ENCODE measurements around the gene HERPUD2. TPM values are rescaled to one million over a fixed set of nuclear protein-coding genes. Genes with fewer than 3 reads are reported as not detected.
"Not testable (repeated sequence)": the region's sequence is repeated elsewhere in the genome, so short reads cannot be mapped to it uniquely, and the experiment has no call there.

The HERPUD2 gene
- total RNA-seq, 4 donors from 2014 or later, result 20.2 to 32.4 (median 27.5) TPM

DNA sequence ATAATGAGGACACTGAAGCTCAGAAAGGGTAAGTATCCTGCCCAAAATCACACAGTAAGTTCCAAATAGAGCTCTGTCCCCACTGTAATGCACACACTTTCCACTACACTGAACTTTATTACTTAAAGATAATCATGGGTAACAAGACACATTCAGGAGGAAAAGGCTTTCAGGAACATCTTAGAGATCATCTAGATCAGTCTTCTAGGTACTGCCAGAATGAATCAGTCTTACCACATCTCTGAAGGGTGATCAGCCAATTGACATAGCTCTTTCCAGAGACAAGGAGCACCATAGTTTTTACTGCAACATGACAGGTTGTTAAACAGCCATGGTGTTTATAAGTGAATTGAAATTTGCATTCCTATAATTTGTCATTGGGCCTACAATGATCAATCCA, 5.4 kb upstream of the HERPUD2 start:
- DNase-seq, result no peak
- Histone ChIP-seq H3K27me3 (no peaks in the 10 kb centered on the region), H3K9me3 (no peaks in the 10 kb centered on the region), H3K4me1 (peaks cover 13 to 32% (median 14%) of the 10 kb centered on the region in 3 donors), H3K4me3 (no peak overlapping the region), H3K27ac (peak overlapping the region in 1 of 4 donors; percentile 49), H3K36me3 (peaks cover 0 to 4% (median 0%) of the 10 kb centered on the region in 3 donors)
- TF ChIP-seq POLR2A (IDR thresholded peaks at IDR 0.05) (no peak), CTCF (IDR thresholded peaks at IDR 0.05) (no peak)
- intact Hi-C loops (cut with DNase I), result loop anchor here (10.0 kb wide), 1 partner anchor 104 kb away; the partner anchor contains the start of gene SEPTIN7

- no peak for TF ChIP-seq POLR2A (IDR thresholded peaks at IDR 0.05)
- TF ChIP-seq CTCF (IDR thresholded peaks at IDR 0.05), result no peak
- Histone ChIP-seq H3K36me3 (peaks cover 0 to 4% (median 0%) of the 10 kb centered on the region in 3 donors), H3K9me3 (no peaks in the 10 kb centered on the region), H3K4me3 (no peak overlapping the region), H3K27me3 (no peaks in the 10 kb centered on the region), H3K4me1 (peaks cover 13 to 32% (median 14%) of the 10 kb centered on the region in 3 donors), H3K27ac (peak overlapping the region in 1 of 4 donors; percentile 49)
- intact Hi-C loops (cut with DNase I), result loop anchor here (10.0 kb wide), 1 partner anchor 105 kb away; the partner anchor contains the start of gene SEPTIN7
- no peak for DNase-seq
- 81 to 87% methylated on average over 2 of the region's 2 CpGs for WGBS, 2 donors
These were observed 4.9 kb upstream of the HERPUD2 start for GRCh38 chr7:35699796-35700305.

- peaks cover 14 to 41% (median 17%) of the 10 kb centered on the region in 3 donors for H3K4me1 ChIP-seq
- H3K27ac ChIP-seq; H3K36me3 ChIP-seq; H3K4me3 ChIP-seq; DNase-seq; H3K9me3 ChIP-seq; H3K27me3 ChIP-seq; intact Hi-C loops (cut with DNase I): not testable (repeated sequence)
- WGBS, 2 donors, result 92 to 95% methylated on average over 2 to 3 of the region's 3 CpGs
These were observed 3.4 kb upstream of the HERPUD2 start for GRCh38 chr7:35698382-35698781.

GRCh38 chr7:35697414-35698175, 2.7 kb upstream of the HERPUD2 start:
- Histone ChIP-seq H3K27me3 (no peaks in the 10 kb centered on the region), H3K4me1 (peaks cover 19 to 49% (median 20%) of the 10 kb centered on the region in 3 donors), H3K9me3 (no peaks in the 10 kb centered on the region), H3K27ac (peak overlapping the region in 1 of 4 donors; percentile 12), H3K4me3 (no peak overlapping the region), H3K36me3 (peaks cover 0 to 4% (median 0%) of the 10 kb centered on the region in 3 donors)
- WGBS, 2 donors, result 66 to 73% methylated on average over 10 of the region's 10 CpGs
- DNase-seq, result no peak
- TF ChIP-seq CTCF (IDR thresholded peaks at IDR 0.05) (no peak), POLR2A (IDR thresholded peaks at IDR 0.05) (no peak)
- intact Hi-C loops (cut with DNase I), result no loop called here

- H3K4me1 ChIP-seq, result peaks cover 20 to 65% (median 26%) of the 10 kb centered on the region in 3 donors
- H3K9me3 ChIP-seq, result no peaks in the 10 kb centered on the region
- WGBS, 2 donors, result 73 to 91% methylated on average over 5 to 6 of the region's 7 CpGs
- H3K36me3 ChIP-seq, result peaks cover 0 to 4% (median 0%) of the 10 kb centered on the region in 3 donors
- DNase-seq, result no peak
- TF ChIP-seq POLR2A (IDR thresholded peaks at IDR 0.05) (no peak), CTCF (IDR thresholded peaks at IDR 0.05) (no peak)
- H3K27me3 ChIP-seq, result no peaks in the 10 kb centered on the region
- intact Hi-C loops (cut with DNase I), result no loop called here
- peak overlapping the region in 1 of 4 donors; percentile 98 for H3K27ac ChIP-seq
- H3K4me3 ChIP-seq, result peak overlapping the region in 3 of 4 donors; percentile 64 to 89 (median 64)
These were observed 1.1 kb upstream of the HERPUD2 start for GRCh38 chr7:35695987-35696386.
